NOMO-1 treated with DMSO at 0.1 percent for 48 hours (cell line): ENCODE results near the gene TRMT1.

Experiments used
- DNase-seq: peaks from one replicate; lab custom pipeline; 2025; ENCODE audit not compliant: unreplicated experiment; lab: John Stamatoyannopoulos, UW

Gene TRMT1

DNA sequence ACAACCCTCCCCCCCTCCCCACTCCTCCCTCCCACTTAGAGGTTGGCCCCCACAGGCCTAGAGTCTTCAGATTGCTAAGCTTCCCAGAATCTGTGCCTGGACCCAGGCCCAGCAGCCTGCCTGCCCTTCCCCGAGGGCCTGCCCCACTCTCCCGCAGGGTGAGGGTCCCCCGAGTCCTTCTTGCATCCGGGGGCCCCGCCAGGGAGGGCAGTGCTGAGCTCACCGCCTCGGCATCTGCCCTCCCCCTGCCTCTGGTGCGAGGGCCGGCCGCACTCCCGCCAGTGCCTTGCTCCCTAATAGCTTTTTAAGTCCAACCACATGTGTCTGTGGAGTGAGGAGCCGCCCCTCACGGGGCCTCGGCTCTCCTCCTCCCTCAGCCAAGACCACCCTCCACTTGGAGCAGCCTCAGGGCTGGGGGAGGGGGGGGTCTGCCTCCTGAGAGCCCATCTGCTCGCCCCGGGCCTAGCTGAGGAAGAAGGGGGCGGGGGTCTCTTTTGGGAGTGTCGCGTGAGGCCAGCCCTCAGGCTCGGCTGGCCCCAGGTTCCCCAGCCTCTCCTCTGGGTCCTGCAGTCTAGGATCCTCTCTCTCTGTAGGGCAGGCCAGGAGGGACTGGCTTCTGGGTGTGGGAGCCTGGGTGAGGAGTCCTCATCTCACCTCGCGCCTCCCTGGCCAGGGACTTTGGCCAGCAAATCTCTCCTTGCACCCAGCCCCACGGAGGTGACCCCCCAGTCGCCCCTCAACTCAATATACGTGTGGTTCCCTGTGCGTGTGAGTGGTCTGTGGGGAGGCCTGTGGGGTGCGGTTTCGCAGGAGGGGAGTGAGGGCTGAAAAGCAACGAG, 61.1 kb downstream of the TRMT1 start:
- no peak for DNase-seq
